ENCODE results near the gene ZNF234.
A peak's percentile ranks its signal among the peaks of the same experiment; 100 is the strongest.
"Not testable (repeated sequence)": the region's sequence is repeated elsewhere in the genome, so short reads cannot be mapped to it uniquely, and the experiment has no call there.

The ZNF234 gene

GRCh38 chr19:44141191-44142058 is at the start of gene ZNF234:
ZNF234 (plus strand) TSS chr19:44141554; CDS start chr19:44144633, 3,079 bp downstream.
- peak; percentile 91 to 92 for ATAC-seq

- no peak for ATAC-seq
These were observed 49.2 kb upstream of the ZNF234 start for GRCh38 chr19:44092108-44092507.

- peak; percentile 92 to 94 for ATAC-seq
These were observed 47.2 kb upstream of the ZNF234 start, which contains the start of gene ZNF224 for GRCh38 chr19:44093931-44094765. ZNF224 (plus strand) TSS chr19:44094361; CDS start chr19:44097874, 3,513 bp downstream.

DNA sequence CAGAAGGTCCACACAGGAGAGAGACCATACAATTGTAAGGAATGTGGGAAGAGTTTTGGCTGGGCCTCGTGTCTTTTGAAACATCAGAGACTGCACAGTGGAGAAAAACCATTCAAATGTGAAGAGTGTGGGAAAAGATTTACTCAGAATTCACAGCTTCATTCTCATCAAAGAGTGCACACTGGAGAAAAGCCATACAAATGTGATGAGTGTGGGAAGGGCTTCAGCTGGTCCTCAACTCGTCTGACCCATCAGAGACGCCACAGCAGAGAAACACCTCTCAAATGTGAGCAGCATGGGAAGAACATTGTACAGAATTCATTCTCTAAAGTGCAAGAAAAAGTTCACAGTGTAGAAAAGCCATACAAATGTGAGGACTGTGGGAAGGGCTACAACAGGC is 33.6 kb upstream of the ZNF234 start:
- no peak for ATAC-seq

GRCh38 chr19:44109458-44109857 is 31.9 kb upstream of the ZNF234 start:
- ATAC-seq, result no peak

DNA sequence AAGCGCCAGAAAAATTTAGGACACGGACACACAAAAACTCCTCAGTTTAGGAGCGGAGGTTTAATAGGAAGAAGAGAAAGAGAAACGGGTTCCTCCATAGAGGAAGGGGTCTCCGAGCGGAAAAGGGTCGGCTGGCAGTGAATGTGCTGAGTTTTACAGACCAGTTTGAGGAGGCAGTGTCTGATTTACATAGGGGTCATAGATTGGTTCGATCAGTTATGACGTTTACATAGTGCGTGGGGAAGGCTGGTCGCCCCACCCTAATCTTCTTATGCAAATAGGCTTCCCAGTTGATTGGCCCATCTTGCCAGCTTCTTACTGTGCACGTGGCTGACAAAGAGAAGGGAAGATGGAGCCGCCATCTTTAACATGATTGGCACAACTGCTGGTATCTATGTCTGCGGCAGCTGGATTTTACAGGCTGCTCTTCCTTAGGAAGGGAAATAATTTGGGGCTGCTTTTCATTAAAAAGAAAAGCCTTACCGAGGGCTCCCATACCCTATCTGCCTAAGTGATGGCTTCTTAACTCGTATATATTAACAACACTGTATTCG is 29.4 kb upstream of the ZNF234 start:
- no peak for ATAC-seq

- no peak for ATAC-seq
These were observed 28.6 kb upstream of the ZNF234 start for GRCh38 chr19:44112802-44113137.

DNA sequence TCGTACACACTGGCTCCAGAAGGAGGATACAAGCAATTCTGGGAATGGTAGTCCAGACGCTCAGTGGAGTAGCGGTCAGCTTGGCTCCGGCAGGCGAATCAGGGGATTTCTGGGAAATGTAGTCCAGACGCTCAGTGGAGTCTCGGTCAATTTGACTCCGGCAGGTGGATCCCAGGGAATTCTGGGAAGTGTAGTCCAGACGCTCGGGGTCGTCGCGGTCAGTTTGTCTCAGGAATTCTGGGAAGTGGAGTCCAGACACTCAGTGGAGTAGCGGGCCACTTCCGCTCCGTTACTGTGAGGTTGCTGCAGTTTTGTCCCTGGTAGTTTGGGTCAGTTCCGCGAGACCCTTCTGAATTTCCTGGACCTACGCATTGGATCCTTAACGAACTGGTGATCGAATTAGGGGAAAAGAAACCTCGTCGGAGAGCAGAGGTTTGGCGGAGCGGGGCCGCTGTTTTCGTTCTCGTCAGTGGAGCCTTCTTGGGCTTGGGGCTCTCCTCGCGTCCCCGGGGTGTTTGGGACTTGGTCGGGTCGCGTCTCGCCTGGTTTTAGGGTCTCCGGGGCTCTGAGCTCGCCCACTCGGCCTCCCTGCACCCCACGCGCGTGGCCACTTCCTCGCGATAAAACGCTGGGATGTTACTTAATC is 28.1 kb upstream of the ZNF234 start, which contains the start of gene ZNF225:
Gene ZNF225 (plus strand): TSS at position 262 of the 646 bp plus-strand sequence. CDS start 2,429 bp downstream, outside the sequence.
- peak; percentile 98 to 100 for ATAC-seq

GRCh38 chr19:44113784-44114390 is 27.5 kb upstream of the ZNF234 start:
- ATAC-seq, result no peak

DNA sequence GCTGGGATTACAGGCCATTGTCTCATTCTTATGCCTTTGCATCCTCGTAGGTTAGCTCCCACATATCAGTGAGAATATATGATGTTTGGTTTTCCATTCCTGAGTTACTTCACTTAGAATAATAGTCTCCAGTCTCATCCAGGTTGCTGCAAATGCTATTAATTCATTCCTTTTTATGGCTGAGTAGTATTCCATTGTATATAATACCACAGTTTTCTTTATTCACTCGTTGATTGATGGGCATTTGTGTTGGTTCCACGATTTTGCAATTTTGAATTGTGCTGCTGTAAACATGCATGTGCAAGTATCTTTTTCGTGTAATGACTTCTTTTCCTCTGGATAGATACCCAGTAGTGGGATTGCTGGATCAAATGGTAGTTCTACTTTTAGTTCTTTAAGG is 20.2 kb upstream of the ZNF234 start:
- ATAC-seq, result not testable (repeated sequence)

DNA sequence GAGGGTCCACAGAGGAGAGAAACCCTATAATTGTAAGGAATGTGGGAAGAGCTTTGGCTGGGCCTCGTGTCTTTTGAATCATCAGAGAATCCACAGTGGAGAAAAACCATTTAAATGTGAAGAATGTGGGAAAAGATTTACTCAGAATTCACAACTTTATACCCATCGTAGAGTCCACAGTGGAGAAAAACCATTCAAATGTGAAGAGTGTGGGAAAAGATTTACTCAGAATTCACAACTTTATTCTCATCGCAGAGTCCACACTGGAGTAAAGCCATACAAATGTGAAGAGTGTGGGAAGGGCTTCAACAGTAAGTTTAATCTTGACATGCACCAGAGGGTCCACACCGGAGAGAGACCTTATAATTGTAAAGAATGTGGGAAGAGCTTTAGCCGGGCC is 9.4 kb upstream of the ZNF234 start:
- no peak for ATAC-seq

DNA sequence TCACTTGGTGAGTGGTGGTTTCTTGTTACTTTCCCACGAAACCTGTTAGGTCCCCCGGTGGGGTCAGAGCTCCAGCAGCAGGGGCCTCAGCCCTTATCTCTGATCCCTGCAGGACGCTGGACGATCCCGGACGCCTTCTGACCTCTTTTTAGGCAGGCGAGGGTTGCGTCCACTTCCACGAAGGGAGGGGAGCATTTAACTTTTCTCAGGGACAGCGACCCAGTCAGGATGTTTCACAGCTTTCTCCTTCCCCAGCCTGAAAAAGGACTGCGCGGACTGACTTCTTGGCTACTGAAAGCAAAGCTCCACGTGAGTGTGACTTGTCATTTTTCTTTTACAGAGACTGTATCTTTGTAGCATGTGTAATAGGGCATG is 692 bp downstream of the ZNF234 start:
- ATAC-seq, result no peak

DNA sequence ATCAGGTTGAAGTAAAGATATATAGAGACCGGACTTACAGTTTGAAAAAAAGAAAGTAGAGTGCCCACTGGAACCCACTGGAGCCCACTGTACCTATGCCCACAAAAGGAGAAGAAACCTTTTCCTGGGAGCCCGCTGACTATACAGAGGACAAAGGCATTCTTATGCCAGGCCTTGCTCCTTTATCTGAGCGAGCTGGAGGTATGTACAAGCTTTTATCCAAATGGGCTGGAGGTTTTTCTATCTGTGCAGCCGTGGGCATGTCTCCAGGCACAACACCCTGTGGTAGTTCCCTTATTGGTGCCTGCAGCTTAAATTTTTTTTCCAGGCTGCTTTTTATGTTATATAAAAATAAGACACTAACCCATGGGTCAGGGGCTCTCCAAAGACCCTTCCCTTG is 8.4 kb downstream of the ZNF234 start:
- no peak for ATAC-seq

- no peak for ATAC-seq
These were observed 10.1 kb downstream of the ZNF234 start for GRCh38 chr19:44151491-44151890.

DNA sequence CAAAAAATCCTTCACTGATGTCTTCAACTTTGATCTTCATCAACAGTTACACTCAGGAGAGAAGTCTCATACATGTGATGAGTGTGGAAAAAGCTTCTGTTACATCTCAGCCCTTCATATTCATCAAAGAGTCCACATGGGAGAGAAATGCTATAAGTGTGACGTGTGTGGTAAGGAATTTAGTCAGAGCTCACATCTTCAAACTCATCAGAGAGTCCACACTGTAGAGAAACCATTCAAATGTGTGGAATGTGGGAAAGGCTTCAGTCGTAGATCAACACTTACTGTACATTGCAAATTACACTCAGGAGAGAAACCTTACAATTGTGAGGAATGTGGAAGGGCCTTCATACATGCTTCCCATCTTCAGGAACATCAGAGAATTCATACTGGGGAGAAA is 15.1 kb downstream of the ZNF234 start:
- ATAC-seq, result no peak

DNA sequence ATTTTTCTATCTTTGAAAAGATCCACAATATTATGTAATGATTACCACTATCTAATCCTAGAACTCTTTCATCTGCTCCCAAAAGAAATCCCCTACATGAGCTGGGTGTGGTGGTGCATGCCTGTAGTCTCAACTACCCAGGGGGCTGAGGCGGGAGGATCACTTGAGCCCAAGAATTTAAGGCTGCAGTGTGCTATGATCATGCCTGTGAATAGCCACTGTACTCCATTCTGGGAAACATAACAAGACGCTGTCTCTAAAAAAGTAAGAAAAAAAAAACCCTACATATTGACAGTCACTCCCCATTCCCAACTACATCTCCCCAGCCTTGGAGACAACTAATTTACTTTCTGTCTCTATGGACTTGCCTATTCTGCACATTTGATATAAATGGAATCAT is 22.4 kb downstream of the ZNF234 start:
- ATAC-seq, result no peak

GRCh38 chr19:44164327-44164672 is 22.9 kb downstream of the ZNF234 start:
- no peak for ATAC-seq

- ATAC-seq, result peak; percentile 89 to 94
These were observed 23.5 kb downstream of the ZNF234 start, which contains the start of gene ZNF226 for GRCh38 chr19:44164673-44165512. ZNF226 (plus strand) TSS chr19:44165100; CDS start chr19:44170081, 4,981 bp downstream.

DNA sequence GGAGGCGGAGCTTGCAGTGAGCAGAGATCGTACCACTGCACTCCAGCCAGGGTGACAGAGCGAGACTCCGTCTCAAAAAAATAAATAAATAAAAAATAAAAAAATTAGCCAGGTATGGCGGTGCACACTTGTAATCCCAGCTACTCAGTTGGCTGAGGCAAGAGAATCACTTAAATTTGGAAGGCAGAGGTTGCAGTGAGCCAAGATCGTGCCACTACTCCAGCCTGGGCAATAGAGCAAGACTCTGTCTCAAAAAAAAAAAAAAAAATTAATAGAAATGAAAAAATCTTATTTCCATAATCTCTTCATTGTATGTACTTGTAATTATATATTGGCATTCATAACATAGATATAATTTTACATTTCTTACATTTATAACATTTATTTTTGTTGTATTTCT is 29.3 kb downstream of the ZNF234 start:
- not testable (repeated sequence) for ATAC-seq

DNA sequence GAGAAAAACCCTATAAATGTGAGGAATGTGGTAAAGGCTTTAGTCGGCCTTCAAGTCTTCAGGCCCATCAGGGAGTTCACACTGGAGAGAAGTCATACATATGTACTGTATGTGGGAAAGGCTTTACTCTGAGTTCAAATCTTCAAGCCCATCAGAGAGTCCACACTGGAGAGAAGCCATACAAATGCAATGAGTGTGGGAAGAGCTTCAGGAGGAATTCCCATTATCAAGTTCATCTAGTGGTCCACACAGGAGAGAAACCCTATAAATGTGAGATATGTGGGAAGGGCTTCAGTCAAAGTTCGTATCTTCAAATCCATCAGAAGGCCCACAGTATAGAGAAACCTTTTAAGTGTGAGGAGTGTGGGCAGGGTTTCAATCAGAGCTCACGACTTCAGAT is 35.2 kb downstream of the ZNF234 start:
- no peak for ATAC-seq

DNA sequence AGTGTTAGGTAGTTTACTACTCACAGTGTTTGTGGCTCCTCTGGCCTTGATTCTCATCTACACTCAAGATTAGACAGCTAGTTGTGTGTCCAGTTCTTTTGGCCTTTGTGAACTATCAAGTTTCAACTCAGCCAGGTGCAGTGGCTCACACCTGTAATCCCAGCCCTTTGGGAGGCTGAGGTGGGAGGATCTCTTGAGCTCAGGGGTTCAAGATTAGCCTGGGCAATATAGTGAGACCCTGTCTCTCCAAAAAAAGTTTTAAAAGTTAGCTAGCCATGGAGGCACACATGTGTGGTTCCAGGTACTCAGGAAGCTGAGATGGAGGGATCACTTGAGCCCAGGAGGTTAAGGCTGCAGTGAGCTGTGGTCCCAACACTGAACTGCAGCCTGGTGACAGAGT is 39.6 kb downstream of the ZNF234 start:
- ATAC-seq, result no peak
